GM18505 (cell line): ENCODE data around the gene PODXL2.
"Not testable (repeated sequence)": the region's sequence is repeated elsewhere in the genome, so short reads cannot be mapped to it uniquely, and the experiment has no call there.

Experiments
- ATAC-seq: cut with Tn5 transposase; IDR thresholded peaks from one replicate; pipeline ENCODE4 v1.9.1; 2021; ENCODE audit not compliant: unreplicated experiment
- POLR2A ChIP-seq: IDR thresholded peaks from 4 replicates; pipeline ENCODE4 v1.6.1; 2011; ENCODE audit warnings: borderline replicate concordance; ENCODE audit not compliant: insufficient read depth, insufficient read length; ENCODE audit errors: extremely low read depth

Gene PODXL2

DNA sequence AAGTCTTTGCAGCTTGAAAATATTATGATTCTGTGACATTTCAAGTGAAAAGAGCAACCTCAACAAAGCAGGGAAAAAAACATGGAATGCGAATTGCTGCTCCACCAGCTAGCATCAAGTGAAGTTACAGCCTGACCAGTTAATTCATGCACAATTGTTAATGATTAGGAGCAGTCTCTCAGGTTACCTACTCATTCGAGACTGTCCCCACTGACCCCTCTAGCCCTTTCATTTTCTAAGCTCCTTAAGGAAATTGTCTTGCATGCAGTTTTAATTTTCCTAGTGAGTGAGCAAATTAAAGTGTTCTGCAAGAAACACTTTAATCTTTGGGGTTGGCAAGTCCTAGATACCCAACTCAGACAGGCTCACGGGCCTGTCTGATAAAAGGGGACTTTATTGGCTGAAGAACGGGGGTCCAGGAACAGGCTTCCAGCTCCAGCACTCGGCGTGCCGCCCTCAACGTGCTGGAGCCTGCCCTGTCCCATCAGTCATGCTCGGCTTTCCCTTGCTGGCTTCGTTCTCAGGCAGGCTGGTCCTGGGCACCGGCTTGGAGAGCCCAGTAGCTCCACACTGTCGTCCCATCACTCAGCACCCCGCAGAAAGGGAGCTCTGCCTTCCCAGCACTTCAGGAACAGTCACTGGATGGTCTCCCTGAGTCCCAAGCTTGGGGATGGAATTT is 18.3 kb downstream of the PODXL2 start:
- ATAC-seq = no peak
- TF ChIP-seq POLR2A = no peak

DNA sequence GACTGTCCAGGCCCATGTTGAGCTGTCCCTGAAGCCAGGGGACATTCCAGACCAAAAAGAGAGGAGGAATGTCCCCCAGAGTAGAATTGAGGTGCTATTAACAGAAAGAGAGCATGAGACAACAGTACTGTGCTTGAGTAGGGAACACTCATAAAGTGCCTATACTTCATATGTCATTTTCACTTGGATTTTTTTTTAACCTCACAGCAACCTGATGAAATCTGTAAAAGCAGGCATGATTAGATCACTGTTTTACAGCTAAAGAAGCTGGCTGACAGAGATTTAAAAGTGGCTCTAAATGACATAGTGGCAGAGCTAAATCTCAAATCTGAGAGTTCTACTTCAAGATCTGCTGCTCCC is 18.8 kb downstream of the PODXL2 start:
- no peak for TF ChIP-seq POLR2A
- ATAC-seq = no peak

DNA sequence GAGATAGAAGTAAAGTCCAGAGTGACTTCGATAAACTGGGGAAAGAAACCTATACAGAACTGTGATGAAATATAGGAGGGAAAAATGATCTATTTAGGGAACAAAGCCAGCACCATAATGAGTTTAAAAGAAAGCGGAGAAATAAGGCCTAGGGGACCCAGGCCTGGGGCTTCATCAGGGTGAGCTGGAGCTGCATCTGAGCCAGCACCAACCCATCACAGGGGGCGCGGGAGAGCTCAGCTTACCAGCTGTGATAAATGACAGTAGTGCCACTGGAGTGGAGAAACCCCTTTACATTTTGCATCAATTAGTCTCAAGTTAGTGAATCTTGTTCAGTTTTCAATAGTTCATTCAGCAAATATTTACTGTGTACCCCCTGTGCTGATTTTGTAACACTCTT is 21.3 kb downstream of the PODXL2 start:
- TF ChIP-seq POLR2A = no peak
- no peak for ATAC-seq

DNA sequence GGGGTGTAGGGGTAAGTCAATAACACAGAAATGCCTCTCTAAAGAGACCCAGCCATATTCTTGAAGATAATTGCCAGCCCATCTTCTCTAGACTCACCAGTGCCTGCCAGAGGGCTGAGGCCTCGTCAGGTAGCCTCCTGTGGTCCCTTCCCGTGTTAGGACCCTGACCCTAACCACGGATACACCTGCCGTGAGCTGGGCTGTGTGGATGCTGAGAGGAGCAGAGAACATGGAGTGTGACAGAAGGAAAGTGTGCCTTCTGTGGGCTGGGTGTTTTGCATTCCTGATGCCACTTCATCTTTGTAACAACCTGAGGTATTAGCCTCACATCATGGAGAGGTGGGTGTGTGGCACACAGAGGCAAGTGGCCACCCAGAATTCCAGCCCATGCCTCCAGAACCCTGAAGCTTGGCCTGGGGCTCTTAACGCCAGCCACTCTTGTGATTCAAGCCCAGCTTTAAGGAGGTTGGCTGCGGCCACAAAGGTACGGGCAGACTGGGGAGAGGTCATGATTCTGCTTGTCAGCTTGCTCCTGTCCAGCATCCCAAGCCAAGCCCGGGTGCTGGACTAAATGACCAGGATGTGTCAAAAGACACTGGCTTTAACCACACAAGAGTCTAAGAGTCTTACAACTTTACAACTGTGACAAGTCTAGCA is 22.7 kb downstream of the PODXL2 start:
- no peak for TF ChIP-seq POLR2A
- no peak for ATAC-seq

DNA sequence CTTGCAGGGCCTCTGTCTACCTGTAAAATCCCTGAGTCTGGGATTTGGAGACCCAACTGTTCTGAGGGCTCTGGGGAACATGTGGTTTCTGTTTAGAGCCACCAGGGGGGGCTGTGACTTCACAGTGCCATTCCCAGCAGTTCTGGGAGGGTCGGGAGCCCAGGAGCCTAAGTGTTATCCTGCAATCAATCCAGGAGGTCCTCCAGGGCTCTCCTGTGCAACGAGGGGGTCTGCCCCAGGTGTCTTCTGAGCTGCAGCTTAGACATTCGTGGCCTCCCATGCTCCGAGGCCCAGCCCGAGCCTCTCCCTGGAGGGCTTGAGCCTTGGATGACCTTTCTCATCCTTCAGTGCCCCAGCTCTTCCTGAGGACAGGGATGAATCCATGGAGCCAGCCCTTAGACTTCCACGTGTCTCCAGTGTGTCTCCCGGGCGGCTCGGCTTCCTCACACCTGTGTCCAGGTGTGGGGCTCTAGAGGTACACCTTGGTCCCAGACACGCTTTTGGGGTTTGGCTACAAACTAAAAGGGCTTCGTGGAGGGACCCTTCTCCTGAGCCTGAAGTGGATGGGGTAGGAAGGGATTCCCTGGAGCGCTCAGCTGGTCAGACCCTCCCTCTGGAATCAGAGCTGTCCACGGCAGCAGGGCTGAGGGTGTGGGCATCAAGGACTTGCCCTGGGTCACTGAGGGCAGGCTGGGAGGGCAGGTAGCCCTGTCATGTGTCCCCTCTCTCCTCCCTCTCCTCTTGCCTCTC is 23.4 kb downstream of the PODXL2 start:
- ATAC-seq = no peak
- no peak for TF ChIP-seq POLR2A

DNA sequence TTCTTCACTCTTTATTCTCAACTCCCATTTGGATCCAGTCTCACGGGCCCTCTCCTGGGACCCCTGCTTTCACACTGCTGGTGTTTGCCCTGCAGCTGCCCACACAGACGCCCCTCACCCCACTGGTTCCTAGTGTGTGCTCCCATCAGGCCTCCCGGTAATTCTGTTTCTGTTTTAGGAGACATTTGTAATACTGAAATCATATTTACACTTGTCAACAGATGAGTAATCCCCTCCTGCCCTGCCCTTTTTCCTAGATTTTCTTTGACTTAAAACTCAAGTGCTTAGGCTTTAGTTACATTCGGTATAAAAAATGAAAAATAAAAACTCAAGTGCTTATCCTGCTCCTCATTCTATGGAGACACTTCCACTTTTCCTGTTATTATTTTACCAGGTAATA is 25.4 kb downstream of the PODXL2 start:
- no peak for TF ChIP-seq POLR2A
- ATAC-seq = no peak

DNA sequence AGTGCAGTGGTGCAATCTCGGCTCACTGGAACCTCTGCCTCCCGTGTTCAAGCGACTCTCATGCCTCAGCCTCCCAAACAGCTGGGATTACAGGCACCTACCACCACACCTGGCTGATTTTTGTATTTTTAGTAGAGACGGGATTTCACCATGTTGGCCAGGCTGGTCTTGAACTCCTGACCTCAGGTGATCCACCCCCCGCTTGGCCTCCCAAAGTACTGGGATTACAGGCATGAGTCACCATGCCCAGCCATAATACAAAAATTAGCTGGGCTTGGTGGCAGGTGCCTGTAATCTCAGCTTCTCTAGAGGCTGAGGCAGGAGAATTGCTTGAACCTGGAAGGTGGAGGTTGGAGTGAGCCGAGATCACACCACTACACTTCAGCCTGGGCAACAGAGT is 26.0 kb downstream of the PODXL2 start:
- ATAC-seq = not testable (repeated sequence)

DNA sequence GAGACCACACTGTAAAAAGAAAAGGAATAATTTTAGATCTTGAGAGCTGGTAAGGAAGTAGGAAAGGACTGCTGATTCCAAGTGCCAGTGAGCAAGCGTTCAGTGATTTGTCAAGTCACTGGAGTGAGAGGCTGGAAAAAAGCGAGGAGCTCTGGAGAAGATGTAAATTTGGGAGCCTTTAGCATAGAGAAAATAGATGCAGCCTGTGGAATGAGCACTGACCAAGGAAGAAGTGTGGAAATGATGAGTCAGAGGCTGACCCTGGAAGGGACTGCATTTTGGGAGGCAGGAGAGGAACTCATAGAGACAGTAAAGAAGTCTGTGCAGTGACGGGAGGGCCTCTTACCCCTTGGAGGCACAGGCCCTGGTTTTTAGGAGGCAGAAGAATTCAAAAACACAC is 26.7 kb downstream of the PODXL2 start:
- no peak for TF ChIP-seq POLR2A
- ATAC-seq = no peak

DNA sequence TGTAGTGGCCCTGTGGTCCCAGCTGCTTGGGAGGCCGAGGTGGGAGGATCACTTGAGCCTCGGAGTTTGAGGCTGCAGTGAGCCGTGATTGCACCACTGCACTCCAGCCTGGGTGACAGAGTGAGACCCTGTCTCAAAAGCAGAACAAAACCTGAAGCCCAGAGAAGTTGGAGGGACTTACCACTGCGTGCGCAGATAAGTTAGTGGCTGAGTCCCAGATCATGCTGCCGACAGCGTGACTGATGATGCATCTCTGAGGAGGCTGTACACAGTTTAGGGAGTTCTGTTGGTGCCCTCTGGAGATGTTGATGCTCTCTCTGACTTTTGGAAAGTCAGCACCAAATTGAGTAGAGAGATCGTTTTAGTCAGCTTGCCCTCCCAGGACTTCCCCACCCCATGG is 27.9 kb downstream of the PODXL2 start:
- no peak for ATAC-seq
- no peak for TF ChIP-seq POLR2A

DNA sequence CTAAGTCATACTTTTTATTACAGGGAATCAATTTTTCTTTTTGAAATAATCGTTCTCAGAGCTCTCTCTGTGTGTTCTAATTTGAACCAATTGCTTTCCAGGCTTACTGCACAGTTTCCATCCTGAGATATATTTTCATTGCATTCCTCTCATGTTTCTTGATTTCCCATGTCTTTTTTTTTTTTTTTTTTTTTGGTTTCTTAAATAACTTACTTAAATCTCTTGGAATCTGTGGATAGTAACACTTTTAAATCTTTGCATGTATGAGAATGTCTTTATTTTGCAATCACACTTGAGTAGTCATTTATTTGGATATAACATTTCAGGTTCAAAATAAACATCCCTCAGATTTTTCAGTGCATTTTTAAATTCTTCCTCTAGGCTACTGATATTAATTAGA is 29.2 kb downstream of the PODXL2 start:
- ATAC-seq = no peak

DNA sequence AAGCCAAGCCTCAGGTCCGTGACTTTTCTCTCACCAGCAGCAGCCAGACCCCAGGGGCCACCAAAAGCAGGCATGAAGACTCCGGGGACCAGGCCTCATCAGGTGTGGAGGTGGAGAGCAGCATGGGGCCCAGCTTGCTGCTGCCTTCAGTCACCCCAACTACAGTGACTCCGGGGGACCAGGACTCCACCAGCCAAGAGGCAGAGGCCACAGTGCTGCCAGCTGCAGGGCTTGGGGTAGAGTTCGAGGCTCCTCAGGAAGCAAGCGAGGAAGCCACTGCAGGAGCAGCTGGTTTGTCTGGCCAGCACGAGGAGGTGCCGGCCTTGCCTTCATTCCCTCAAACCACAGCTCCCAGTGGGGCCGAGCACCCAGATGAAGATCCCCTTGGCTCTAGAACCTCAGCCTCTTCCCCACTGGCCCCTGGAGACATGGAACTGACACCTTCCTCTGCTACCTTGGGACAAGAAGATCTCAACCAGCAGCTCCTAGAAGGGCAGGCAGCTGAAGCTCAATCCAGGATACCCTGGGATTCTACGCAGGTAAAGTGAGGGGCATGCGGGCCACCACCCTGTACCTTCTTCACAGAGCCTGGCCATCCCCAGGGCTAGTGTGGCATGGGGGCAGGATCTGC is 31.8 kb downstream of the PODXL2 start:
- no peak for ATAC-seq
- no peak for TF ChIP-seq POLR2A

More for the DNA sequence above, 29.2 kb downstream of the PODXL2 start:
- TF ChIP-seq POLR2A = no peak

DNA sequence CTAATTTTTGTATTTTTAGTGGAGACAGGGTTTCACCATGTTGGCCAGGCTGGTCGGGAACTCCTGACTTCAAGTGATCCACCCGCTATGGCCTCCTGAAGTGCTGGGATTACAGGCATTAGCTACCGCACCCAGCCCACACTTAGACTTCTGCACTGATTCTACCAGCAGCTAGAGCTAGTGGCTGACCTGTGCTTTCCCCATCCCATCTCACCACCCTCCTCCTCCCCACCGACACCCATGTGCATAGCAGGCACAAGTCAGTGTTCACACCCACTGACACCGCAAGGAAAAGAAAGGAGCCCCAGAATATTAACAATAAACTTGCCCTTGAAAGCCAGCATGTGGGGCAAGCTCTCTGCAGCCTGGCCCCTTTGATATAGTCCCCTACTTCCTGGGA is 32.6 kb downstream of the PODXL2 start:
- no peak for ATAC-seq
- no peak for TF ChIP-seq POLR2A

DNA sequence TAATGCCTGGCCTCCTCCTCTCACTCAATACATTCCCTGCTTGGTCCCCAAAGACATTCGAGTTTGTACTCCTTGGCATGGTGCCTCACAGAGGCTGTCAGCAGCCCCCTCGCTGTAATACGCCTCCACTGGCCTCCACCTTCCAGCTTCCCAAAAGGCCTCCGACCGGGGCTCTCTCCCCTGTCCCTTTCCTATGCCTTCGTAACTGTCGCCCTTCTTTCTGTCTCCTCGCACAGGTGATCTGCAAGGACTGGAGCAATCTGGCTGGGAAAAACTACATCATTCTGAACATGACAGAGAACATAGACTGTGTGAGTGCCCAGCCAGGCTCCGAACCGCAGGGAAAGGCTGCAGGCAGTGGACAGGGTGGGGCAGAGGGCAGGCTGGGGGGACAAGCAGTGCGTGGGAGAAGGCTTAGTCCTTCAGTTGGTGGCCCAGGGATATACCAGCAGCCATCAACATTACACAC is 33.0 kb downstream of the PODXL2 start:
- ATAC-seq = no peak
- no peak for TF ChIP-seq POLR2A
